Stimulated activated CD4-positive, alpha-beta T cell treated with anti-CD3 and anti-CD28 coated beads, TNF-alpha, amount 100 ng/mL, for 48 hours (primary cell): Measurements from ENCODE around the gene ACTR3.
"Not testable (repeated sequence)": the region's sequence is repeated elsewhere in the genome, so short reads cannot be mapped to it uniquely, and the experiment has no call there.

Experiments
- DNase-seq, 3 donors: peaks; one replicate each; pipeline ENCODE4 v3.0.0-alpha.2; 2020; ENCODE audit warnings: low read depth in 3 of 3

The ACTR3 gene

GRCh38 chr2:113905886-113906285, 16.0 kb downstream of the ACTR3 start:
- DNase-seq: no peak

- DNase-seq: no peak
These were observed 16.8 kb downstream of the ACTR3 start for GRCh38 chr2:113906647-113907046.

GRCh38 chr2:113907297-113907696, 17.4 kb downstream of the ACTR3 start:
- no peak for DNase-seq

GRCh38 chr2:113910110-113910717, 20.3 kb downstream of the ACTR3 start:
- peak in 2 of 3 donors; percentile 41 to 53 for DNase-seq

GRCh38 chr2:113910967-113911678, 21.2 kb downstream of the ACTR3 start:
- DNase-seq: no peak

GRCh38 chr2:113915082-113915819, 25.4 kb downstream of the ACTR3 start:
- no peak for DNase-seq

- no peak for DNase-seq
These were observed 28.3 kb downstream of the ACTR3 start for GRCh38 chr2:113918229-113918628.

- DNase-seq: no peak
These were observed 31.1 kb downstream of the ACTR3 start for GRCh38 chr2:113920996-113921395.

- DNase-seq: no peak
These were observed 32.4 kb downstream of the ACTR3 start for GRCh38 chr2:113922335-113922734.

- no peak for DNase-seq
These were observed 32.9 kb downstream of the ACTR3 start for GRCh38 chr2:113922784-113923183.

GRCh38 chr2:113925884-113926283, 36.0 kb downstream of the ACTR3 start:
- no peak for DNase-seq

GRCh38 chr2:113926314-113926713, 36.4 kb downstream of the ACTR3 start:
- DNase-seq: no peak

- DNase-seq: no peak
These were observed 40.6 kb downstream of the ACTR3 start for GRCh38 chr2:113930448-113930847.

- no peak for DNase-seq
These were observed 47.6 kb downstream of the ACTR3 start for GRCh38 chr2:113937501-113937900.

GRCh38 chr2:113940891-113941290, 51.0 kb downstream of the ACTR3 start:
- no peak for DNase-seq

GRCh38 chr2:113945784-113946183, 55.9 kb downstream of the ACTR3 start:
- DNase-seq: not testable (repeated sequence)

- DNase-seq: not testable (repeated sequence)
These were observed 61.0 kb downstream of the ACTR3 start for GRCh38 chr2:113950906-113951305.

GRCh38 chr2:113961000-113961399, 71.1 kb downstream of the ACTR3 start:
- DNase-seq: no peak

GRCh38 chr2:113962692-113963480, 73.0 kb downstream of the ACTR3 start:
- no peak for DNase-seq

- no peak for DNase-seq
These were observed 74.1 kb downstream of the ACTR3 start for GRCh38 chr2:113963965-113964364.

- DNase-seq: no peak
These were observed 74.5 kb downstream of the ACTR3 start for GRCh38 chr2:113964436-113964835.

- no peak for DNase-seq
These were observed 75.3 kb downstream of the ACTR3 start for GRCh38 chr2:113965228-113965627.
